WTC11 (cell line): Measurements from ENCODE around the gene CTNNA3. TPM values are rescaled to one million over a fixed set of nuclear protein-coding genes. Genes with fewer than 3 reads are reported as not detected.

Experiments
- ATAC-seq: fragments of 200-7000 bp; cut with Tn5 transposase; 2 replicates; pipeline ENCODE4 v1.10.0; 2021; ENCODE audit warnings: mild to moderate bottlenecking, moderate library complexity
- CTCF ChIA-PET: fragments of 300-600 bp; sonication (Branson Sonifier 250); formaldehyde crosslinking; loops from one replicate; lab custom pipeline; 2021; ENCODE audit warnings: antibody characterized with exemption; lab: Charles Lee
- POLR2A ChIA-PET: fragments of 350-600 bp; sonication (Branson Sonifier 250); formaldehyde crosslinking; loops from one replicate; lab custom pipeline; 2021; ENCODE audit warnings: antibody characterized with exemption; lab: Charles Lee
- DNase-seq: peaks from one replicate; pipeline ENCODE4 v3.0.0; 2021; ENCODE audit warnings: low spot score
- H3K27ac Mint-ChIP-seq: 2 replicates; pipeline ENCODE4 v1.8.0; 2021; ENCODE audit warnings: mixed read lengths
- H3K27me3 Mint-ChIP-seq: 2 replicates; pipeline ENCODE4 v1.8.0; 2021; ENCODE audit warnings: low read depth, mild to moderate bottlenecking, moderate library complexity, mixed read lengths
- H3K36me3 Mint-ChIP-seq: 2 replicates; pipeline ENCODE4 v1.8.0; 2021; ENCODE audit warnings: mixed read lengths
- H3K4me1 Mint-ChIP-seq: 2 replicates; pipeline ENCODE4 v1.8.0; 2022; ENCODE audit warnings: mixed read lengths
- H3K4me3 Mint-ChIP-seq: 2 replicates; pipeline ENCODE4 v1.8.0; 2021; ENCODE audit warnings: mild to moderate bottlenecking, moderate library complexity, mixed read lengths
- H3K9me3 Mint-ChIP-seq: 2 replicates; pipeline ENCODE4 v1.8.0; 2021; ENCODE audit warnings: mixed read lengths
- CBFB ChIP-seq: sonication (generic); formaldehyde crosslinking; IDR thresholded peaks from 2 replicates; pipeline ENCODE4 v1.8.1; 2022; ENCODE audit warnings: mild to moderate bottlenecking, low read depth, missing genetic modification reagents
- CREB1 ChIP-seq: sonication (generic); formaldehyde crosslinking; IDR thresholded peaks from 2 replicates; pipeline ENCODE4 v1.8.0; 2023; ENCODE audit warnings: mild to moderate bottlenecking, missing genetic modification reagents
- CREM ChIP-seq: sonication (generic); formaldehyde crosslinking; IDR thresholded peaks from 2 replicates; pipeline ENCODE4 v1.8.1; 2022; ENCODE audit warnings: mild to moderate bottlenecking, missing genetic modification reagents, moderate library complexity
- ELF4 ChIP-seq: sonication (generic); formaldehyde crosslinking; IDR thresholded peaks from 2 replicates; pipeline ENCODE4 v1.8.1; 2022; ENCODE audit warnings: low read depth, mild to moderate bottlenecking, moderate library complexity, missing genetic modification reagents
- EMX1 ChIP-seq: fragments of 250-450 bp; sonication (Bioruptor Pico); IDR thresholded peaks from 2 replicates; pipeline ENCODE4 v1.8.0; 2021; ENCODE audit warnings: mild to moderate bottlenecking
- ERG ChIP-seq: fragments of 250-450 bp; sonication (Bioruptor Pico); IDR thresholded peaks from 2 replicates; pipeline ENCODE4 v1.8.0; 2021; ENCODE audit warnings: mild to moderate bottlenecking
- FOXP1 ChIP-seq: sonication (generic); formaldehyde crosslinking; IDR thresholded peaks from 2 replicates; pipeline ENCODE4 v1.8.0; 2022; ENCODE audit warnings: missing genetic modification reagents, mild to moderate bottlenecking, moderate library complexity, borderline replicate concordance
- IRF2 ChIP-seq: sonication (generic); formaldehyde crosslinking; IDR thresholded peaks from 2 replicates; pipeline ENCODE4 v1.8.0; 2022; ENCODE audit warnings: low read depth, missing genetic modification reagents, borderline replicate concordance
- NR1H2 ChIP-seq: sonication (generic); formaldehyde crosslinking; IDR thresholded peaks from 2 replicates; pipeline ENCODE4 v1.9.0; 2021; ENCODE audit warnings: mild to moderate bottlenecking, moderate library complexity, missing genetic modification reagents
- OVOL2 ChIP-seq: fragments of 250-450 bp; sonication (Bioruptor Pico); IDR thresholded peaks from 2 replicates; pipeline ENCODE4 v1.9.0; 2021; ENCODE audit warnings: mild to moderate bottlenecking, borderline replicate concordance
- SP1 ChIP-seq: sonication (generic); formaldehyde crosslinking; conservative IDR thresholded peaks from 2 replicates; pipeline ENCODE4 v1.8.1; 2022; ENCODE audit warnings: missing genetic modification reagents
- TCF7 ChIP-seq: sonication (generic); formaldehyde crosslinking; IDR thresholded peaks from 2 replicates; pipeline ENCODE4 v1.8.0; 2022; ENCODE audit warnings: mild to moderate bottlenecking, low read depth, missing genetic modification reagents, moderate library complexity
- TP53 ChIP-seq: sonication (generic); formaldehyde crosslinking; IDR thresholded peaks from 2 replicates; pipeline ENCODE4 v1.8.1; 2023; ENCODE audit warnings: mild to moderate bottlenecking, missing genetic modification reagents
- USF2 ChIP-seq: sonication (generic); formaldehyde crosslinking; IDR thresholded peaks from 2 replicates; pipeline ENCODE4 v1.8.1; 2023; ENCODE audit warnings: mild to moderate bottlenecking, missing genetic modification reagents, moderate library complexity
- ZNF317 ChIP-seq: sonication (generic); formaldehyde crosslinking; IDR thresholded peaks from 2 replicates; pipeline ENCODE4 v1.8.1; 2023; ENCODE audit warnings: low read depth, mild to moderate bottlenecking, moderate library complexity, missing genetic modification reagents, borderline replicate concordance
- total RNA-seq: library from RNA; stranded (reverse); gene quantifications from 3 replicates; pipeline ENCODE4 v1.2.3, GENCODE V29; 2021
- TF ChIP-seq, protein P1 (sequence below): sonication (generic); formaldehyde crosslinking; IDR thresholded peaks from 2 replicates; pipeline ENCODE4 v1.8.0; 2022; ENCODE audit warnings: mild to moderate bottlenecking, missing genetic modification reagents
- TF ChIP-seq, protein P2 (sequence below): sonication (generic); formaldehyde crosslinking; IDR thresholded peaks from 2 replicates; pipeline ENCODE4 v1.8.0; 2023; ENCODE audit warnings: missing genetic modification reagents, mild to moderate bottlenecking, borderline replicate concordance

Gene CTNNA3
- total RNA-seq, 1 experiment from 2014 or later, result 6.1 TPM

- no peak for ATAC-seq
- Mint-ChIP-seq H3K4me1 (no peaks in the 10 kb centered on the region), H3K9me3 (no peaks in the 10 kb centered on the region), H3K27me3 (no peaks in the 10 kb centered on the region), H3K4me3 (no peak overlapping the region), H3K36me3 (no peaks in the 10 kb centered on the region), H3K27ac (no peak overlapping the region)
- ChIA-PET POLR2A (no interaction called here), CTCF (no interaction called here)
- no peak for DNase-seq
- TF ChIP-seq, protein P1, sequence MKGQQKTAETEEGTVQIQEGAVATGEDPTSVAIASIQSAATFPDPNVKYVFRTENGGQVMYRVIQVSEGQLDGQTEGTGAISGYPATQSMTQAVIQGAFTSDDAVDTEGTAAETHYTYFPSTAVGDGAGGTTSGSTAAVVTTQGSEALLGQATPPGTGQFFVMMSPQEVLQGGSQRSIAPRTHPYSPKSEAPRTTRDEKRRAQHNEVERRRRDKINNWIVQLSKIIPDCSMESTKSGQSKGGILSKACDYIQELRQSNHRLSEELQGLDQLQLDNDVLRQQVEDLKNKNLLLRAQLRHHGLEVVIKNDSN (CRISPR knock-in tag), result no peak
- no peak for TF ChIP-seq TP53
- TF ChIP-seq USF2 (CRISPR knock-in tag), result no peak
- TF ChIP-seq CREB1 (CRISPR knock-in tag), result no peak
- TF ChIP-seq EMX1, result no peak
- no peak for TF ChIP-seq ERG (CRISPR knock-in tag)
- TF ChIP-seq NR1H2, result no peak
- TF ChIP-seq, protein P2, sequence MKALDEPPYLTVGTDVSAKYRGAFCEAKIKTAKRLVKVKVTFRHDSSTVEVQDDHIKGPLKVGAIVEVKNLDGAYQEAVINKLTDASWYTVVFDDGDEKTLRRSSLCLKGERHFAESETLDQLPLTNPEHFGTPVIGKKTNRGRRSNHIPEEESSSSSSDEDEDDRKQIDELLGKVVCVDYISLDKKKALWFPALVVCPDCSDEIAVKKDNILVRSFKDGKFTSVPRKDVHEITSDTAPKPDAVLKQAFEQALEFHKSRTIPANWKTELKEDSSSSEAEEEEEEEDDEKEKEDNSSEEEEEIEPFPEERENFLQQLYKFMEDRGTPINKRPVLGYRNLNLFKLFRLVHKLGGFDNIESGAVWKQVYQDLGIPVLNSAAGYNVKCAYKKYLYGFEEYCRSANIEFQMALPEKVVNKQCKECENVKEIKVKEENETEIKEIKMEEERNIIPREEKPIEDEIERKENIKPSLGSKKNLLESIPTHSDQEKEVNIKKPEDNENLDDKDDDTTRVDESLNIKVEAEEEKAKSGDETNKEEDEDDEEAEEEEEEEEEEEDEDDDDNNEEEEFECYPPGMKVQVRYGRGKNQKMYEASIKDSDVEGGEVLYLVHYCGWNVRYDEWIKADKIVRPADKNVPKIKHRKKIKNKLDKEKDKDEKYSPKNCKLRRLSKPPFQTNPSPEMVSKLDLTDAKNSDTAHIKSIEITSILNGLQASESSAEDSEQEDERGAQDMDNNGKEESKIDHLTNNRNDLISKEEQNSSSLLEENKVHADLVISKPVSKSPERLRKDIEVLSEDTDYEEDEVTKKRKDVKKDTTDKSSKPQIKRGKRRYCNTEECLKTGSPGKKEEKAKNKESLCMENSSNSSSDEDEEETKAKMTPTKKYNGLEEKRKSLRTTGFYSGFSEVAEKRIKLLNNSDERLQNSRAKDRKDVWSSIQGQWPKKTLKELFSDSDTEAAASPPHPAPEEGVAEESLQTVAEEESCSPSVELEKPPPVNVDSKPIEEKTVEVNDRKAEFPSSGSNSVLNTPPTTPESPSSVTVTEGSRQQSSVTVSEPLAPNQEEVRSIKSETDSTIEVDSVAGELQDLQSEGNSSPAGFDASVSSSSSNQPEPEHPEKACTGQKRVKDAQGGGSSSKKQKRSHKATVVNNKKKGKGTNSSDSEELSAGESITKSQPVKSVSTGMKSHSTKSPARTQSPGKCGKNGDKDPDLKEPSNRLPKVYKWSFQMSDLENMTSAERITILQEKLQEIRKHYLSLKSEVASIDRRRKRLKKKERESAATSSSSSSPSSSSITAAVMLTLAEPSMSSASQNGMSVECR (CRISPR knock-in tag), result no peak
- no peak for TF ChIP-seq CREM (CRISPR knock-in tag)
- TF ChIP-seq, all 79 proteins: peak for 0
Measured at GRCh38 chr10:67464278-67464677, 231.7 kb downstream of the CTNNA3 start.

DNA sequence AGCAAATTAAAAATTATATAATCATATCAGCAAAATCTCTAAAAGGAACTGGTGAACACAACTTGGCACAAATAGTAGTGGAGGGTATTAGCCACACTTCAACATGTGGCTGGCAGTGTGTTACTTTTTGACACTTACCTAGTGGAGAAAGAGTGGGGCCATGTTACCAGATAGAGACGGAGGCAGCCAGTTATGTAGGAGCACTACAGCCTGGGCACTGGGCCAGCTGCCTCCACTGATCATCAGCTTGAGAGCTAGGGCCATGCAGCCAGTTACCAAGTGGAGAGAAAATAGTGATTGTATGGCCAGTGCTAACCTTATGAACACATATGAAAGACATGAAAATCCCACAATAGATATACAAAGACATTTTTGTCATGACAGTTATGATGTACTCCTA is 243.1 kb downstream of the CTNNA3 start:
- no peak for DNase-seq
- Mint-ChIP-seq H3K9me3 (peaks cover 26% of the 10 kb centered on the region), H3K27ac (no peak overlapping the region), H3K36me3 (peaks cover 5% of the 10 kb centered on the region), H3K4me3 (no peak overlapping the region), H3K27me3 (no peaks in the 10 kb centered on the region), H3K4me1 (no peaks in the 10 kb centered on the region)
- POLR2A ChIA-PET, result no interaction called here
- no peak for ATAC-seq
- CTCF ChIA-PET, result no interaction called here
- no peak for TF ChIP-seq OVOL2
- TF ChIP-seq FOXP1, result no peak
- no peak for TF ChIP-seq ERG (CRISPR knock-in tag)
- no peak for TF ChIP-seq ELF4 (CRISPR knock-in tag)
- no peak for TF ChIP-seq CBFB
- TF ChIP-seq SP1, result no peak
- TF ChIP-seq TCF7, result no peak
- TF ChIP-seq, protein P2 (CRISPR knock-in tag), result no peak
- no peak for TF ChIP-seq ZNF317 (CRISPR knock-in tag)
- TF ChIP-seq EMX1, result no peak
- TF ChIP-seq IRF2 (CRISPR knock-in tag), result no peak
